ENCODE results near the gene KRT75.

- TF ChIP-seq CTCF (IDR thresholded peaks at IDR 0.05) = no peak
- no peak for TF ChIP-seq CEBPB (IDR thresholded peaks at IDR 0.05)
- no peak for TF ChIP-seq HDAC2 (IDR thresholded peaks at IDR 0.05)
- TF ChIP-seq KDM5A (IDR thresholded peaks at IDR 0.05) = no peak
- TF ChIP-seq MYC (IDR thresholded peaks at IDR 0.05; ENCODE audit: borderline replicate concordance, low read length) = no peak
- TF ChIP-seq POLR2A (IDR thresholded peaks at IDR 0.05; ENCODE audit: low read length) = no peak
- no peak for TF ChIP-seq RAD21 (conservative IDR thresholded peaks at IDR 0.05 in 1 of 2, IDR thresholded peaks at IDR 0.05 in 1 of 2)
- no peak for TF ChIP-seq MAZ (IDR thresholded peaks at IDR 0.05; ENCODE audit: borderline replicate concordance, low read depth, low read length)
- no peak for TF ChIP-seq NPAS2 (CRISPR knock-in tag; IDR thresholded peaks at IDR 0.05; ENCODE audit: borderline replicate concordance)
- TF ChIP-seq EHF (CRISPR knock-in tag; IDR thresholded peaks at IDR 0.05) = no peak
Measured at GRCh38 chr12:52432559-52433207, 1.5 kb downstream of the KRT75 start.
